ENCODE results near the gene SOX13.

- no peak for TF ChIP-seq EZH2 (IDR thresholded peaks at IDR 0.05; ENCODE audit: low read length)
- TF ChIP-seq, protein P1, sequence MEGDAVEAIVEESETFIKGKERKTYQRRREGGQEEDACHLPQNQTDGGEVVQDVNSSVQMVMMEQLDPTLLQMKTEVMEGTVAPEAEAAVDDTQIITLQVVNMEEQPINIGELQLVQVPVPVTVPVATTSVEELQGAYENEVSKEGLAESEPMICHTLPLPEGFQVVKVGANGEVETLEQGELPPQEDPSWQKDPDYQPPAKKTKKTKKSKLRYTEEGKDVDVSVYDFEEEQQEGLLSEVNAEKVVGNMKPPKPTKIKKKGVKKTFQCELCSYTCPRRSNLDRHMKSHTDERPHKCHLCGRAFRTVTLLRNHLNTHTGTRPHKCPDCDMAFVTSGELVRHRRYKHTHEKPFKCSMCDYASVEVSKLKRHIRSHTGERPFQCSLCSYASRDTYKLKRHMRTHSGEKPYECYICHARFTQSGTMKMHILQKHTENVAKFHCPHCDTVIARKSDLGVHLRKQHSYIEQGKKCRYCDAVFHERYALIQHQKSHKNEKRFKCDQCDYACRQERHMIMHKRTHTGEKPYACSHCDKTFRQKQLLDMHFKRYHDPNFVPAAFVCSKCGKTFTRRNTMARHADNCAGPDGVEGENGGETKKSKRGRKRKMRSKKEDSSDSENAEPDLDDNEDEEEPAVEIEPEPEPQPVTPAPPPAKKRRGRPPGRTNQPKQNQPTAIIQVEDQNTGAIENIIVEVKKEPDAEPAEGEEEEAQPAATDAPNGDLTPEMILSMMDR (optimal IDR thresholded peaks at IDR 0.05 in 1 of 3, IDR thresholded peaks at IDR 0.05 in 1 of 3, conservative IDR thresholded peaks at IDR 0.05 in 1 of 3; ENCODE audit: extremely low read depth in 1 of 3, insufficient read depth in 2 of 3, low read length in 3 of 3) = no peak
These were observed 18.9 kb downstream of the SOX13 start for GRCh38 chr1:204091787-204092312.
